ENCODE measurements around the gene TMEM132A. TPM values are rescaled to one million over a fixed set of nuclear protein-coding genes. Genes with fewer than 3 reads are reported as not detected.

Gene TMEM132A
- total RNA-seq, 1 experiment from 2014 or later, result 54.4 TPM

GRCh38 chr11:60978546-60979380, 54.5 kb downstream of the TMEM132A start:
- no peak for TF ChIP-seq EZH2 (IDR thresholded peaks at IDR 0.05; ENCODE audit: low read depth)
- TF ChIP-seq, protein P1, sequence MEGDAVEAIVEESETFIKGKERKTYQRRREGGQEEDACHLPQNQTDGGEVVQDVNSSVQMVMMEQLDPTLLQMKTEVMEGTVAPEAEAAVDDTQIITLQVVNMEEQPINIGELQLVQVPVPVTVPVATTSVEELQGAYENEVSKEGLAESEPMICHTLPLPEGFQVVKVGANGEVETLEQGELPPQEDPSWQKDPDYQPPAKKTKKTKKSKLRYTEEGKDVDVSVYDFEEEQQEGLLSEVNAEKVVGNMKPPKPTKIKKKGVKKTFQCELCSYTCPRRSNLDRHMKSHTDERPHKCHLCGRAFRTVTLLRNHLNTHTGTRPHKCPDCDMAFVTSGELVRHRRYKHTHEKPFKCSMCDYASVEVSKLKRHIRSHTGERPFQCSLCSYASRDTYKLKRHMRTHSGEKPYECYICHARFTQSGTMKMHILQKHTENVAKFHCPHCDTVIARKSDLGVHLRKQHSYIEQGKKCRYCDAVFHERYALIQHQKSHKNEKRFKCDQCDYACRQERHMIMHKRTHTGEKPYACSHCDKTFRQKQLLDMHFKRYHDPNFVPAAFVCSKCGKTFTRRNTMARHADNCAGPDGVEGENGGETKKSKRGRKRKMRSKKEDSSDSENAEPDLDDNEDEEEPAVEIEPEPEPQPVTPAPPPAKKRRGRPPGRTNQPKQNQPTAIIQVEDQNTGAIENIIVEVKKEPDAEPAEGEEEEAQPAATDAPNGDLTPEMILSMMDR (conservative IDR thresholded peaks at IDR 0.05), result no peak
- H3F3A ChIP-seq (ENCODE audit: insufficient read depth, low read depth), result no peaks in the 10 kb centered on the region
- no peaks in the 10 kb centered on the region for H3K4me1 ChIP-seq (replicated peaks; ENCODE audit: insufficient read depth)
- BruUV-seq (replicated peaks), result no TSS peak
- no peak overlapping the region for H3K27ac ChIP-seq
- H3K27me3 ChIP-seq (ENCODE audit: insufficient read depth, low read depth), result 0 out of 2 replicates have a peak, but pooled peaks cover 6% of the 10 kb centered on the region
- no peak overlapping the region for H3K4me2 ChIP-seq
- no peaks in the 10 kb centered on the region for H3K9me2 ChIP-seq (ENCODE audit: insufficient read depth)
- CTCF ChIA-PET, result no interaction called here
- H2AFZ ChIP-seq, result no peak overlapping the region
- no peak for DNase-seq
- H4K20me1 ChIP-seq (ENCODE audit: insufficient read depth), result no peaks in the 10 kb centered on the region
- no peaks in the 10 kb centered on the region for H3K79me2 ChIP-seq (ENCODE audit: low read depth)
- H3K36me3 ChIP-seq (ENCODE audit: low read depth), result no peaks in the 10 kb centered on the region
- no peaks in the 10 kb centered on the region for H3K9me3 ChIP-seq (ENCODE audit: insufficient read depth, low read depth)
- H3K4me3 ChIP-seq, result no peak overlapping the region
- intact Hi-C loops (cut with micrococcal nuclease; ENCODE audit: unreplicated experiment), result no loop called here
- POLR2A ChIA-PET (ENCODE audit: unreplicated experiment), result interaction anchor here (0.6 kb wide), 1 partner anchor 180 kb away, joined by 9 read pairs; no protein-coding TSS in a partner anchor

DNA sequence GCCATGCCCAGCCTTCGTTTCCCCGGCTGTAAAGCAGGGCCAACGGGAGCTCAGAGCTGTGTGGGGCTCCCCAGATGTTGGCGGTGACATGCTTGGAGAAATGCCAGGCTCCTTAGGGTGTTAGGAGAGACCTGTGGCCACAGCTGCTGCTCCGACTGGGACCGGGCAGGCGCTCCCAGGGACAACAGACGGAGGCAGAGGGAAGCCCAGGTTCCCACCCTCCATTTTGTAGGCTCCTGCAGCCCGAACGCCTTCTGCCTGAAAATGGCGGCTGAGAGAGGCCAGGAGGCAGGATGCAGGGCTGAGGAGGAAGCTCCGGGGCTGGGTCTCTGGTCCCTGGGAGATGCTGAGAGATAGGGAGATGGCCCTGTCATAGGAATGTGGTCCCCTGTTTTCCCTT, 57.3 kb downstream of the TMEM132A start:
- ChIA-PET POLR2A (ENCODE audit: unreplicated experiment) (no interaction called here), CTCF (no interaction called here)
- Histone ChIP-seq H3K4me2 (no peak overlapping the region), H3K4me3 (no peak overlapping the region), H4K20me1 (ENCODE audit: insufficient read depth) (no peaks in the 10 kb centered on the region), H3K9me2 (ENCODE audit: insufficient read depth) (no peaks in the 10 kb centered on the region), H3K36me3 (ENCODE audit: low read depth) (no peaks in the 10 kb centered on the region), H3K9me3 (ENCODE audit: insufficient read depth, low read depth) (no peaks in the 10 kb centered on the region), H3K27me3 (ENCODE audit: insufficient read depth, low read depth) (0 out of 2 replicates have a peak, but pooled peaks cover 6% of the 10 kb centered on the region), H3K79me2 (ENCODE audit: low read depth) (no peaks in the 10 kb centered on the region), H2AFZ (no peak overlapping the region), H3K4me1 (replicated peaks; ENCODE audit: insufficient read depth) (peaks cover 10% of the 10 kb centered on the region), H3F3A (ENCODE audit: insufficient read depth, low read depth) (peaks cover 10% of the 10 kb centered on the region; the same call in 1 of the 2 replicates), H3K27ac (no peak overlapping the region)
- no TSS peak for BruUV-seq (replicated peaks)
- TF ChIP-seq, protein P1 (conservative IDR thresholded peaks at IDR 0.05), result no peak
- TF ChIP-seq EZH2 (IDR thresholded peaks at IDR 0.05; ENCODE audit: low read depth), result no peak
- intact Hi-C loops (cut with micrococcal nuclease; ENCODE audit: unreplicated experiment), result no loop called here
- no peak for DNase-seq

DNA sequence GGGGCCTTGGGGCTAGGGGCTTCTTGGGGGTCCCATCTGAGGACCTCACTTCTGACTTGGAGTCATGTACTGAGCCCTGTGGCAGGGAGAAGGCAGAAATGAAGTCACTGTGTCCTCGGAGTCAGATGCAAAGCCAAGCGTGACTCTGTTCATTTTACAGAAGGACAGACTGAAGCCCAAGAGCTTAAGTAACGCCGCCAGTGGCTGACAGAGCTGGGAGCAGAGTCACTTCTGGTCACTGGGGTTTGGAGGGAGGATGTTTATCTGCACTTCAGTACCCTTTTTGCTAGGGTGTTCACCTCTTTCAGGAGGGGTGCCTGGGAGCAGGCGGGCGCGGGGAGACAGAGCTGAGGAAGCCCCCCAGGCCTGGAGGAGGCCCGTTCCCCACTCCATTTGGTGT, 57.9 kb downstream of the TMEM132A start:
- no peaks in the 10 kb centered on the region for H3K9me3 ChIP-seq (ENCODE audit: insufficient read depth, low read depth)
- intact Hi-C loops (cut with micrococcal nuclease; ENCODE audit: unreplicated experiment), result no loop called here
- H3K4me3 ChIP-seq, result no peak overlapping the region
- no peak for DNase-seq
- no peak overlapping the region for H2AFZ ChIP-seq
- 0 out of 2 replicates have a peak, but pooled peaks cover 6% of the 10 kb centered on the region for H3K27me3 ChIP-seq (ENCODE audit: insufficient read depth, low read depth)
- peaks cover 16% of the 10 kb centered on the region for H3K4me1 ChIP-seq (replicated peaks; ENCODE audit: insufficient read depth)
- BruUV-seq (replicated peaks), result no TSS peak
- H4K20me1 ChIP-seq (ENCODE audit: insufficient read depth), result no peaks in the 10 kb centered on the region
- no peaks in the 10 kb centered on the region for H3K36me3 ChIP-seq (ENCODE audit: low read depth)
- no peak overlapping the region for H3K4me2 ChIP-seq
- ChIA-PET CTCF (interaction anchor here (0.6 kb wide), 1 partner anchor 207 kb away, joined by 4 read pairs; no protein-coding TSS in a partner anchor), POLR2A (ENCODE audit: unreplicated experiment) (no interaction called here)
- no peak overlapping the region for H3K27ac ChIP-seq
- H3F3A ChIP-seq (ENCODE audit: insufficient read depth, low read depth), result peaks cover 17% of the 10 kb centered on the region; the same call in 1 of the 2 replicates
- TF ChIP-seq EZH2 (IDR thresholded peaks at IDR 0.05; ENCODE audit: low read depth), result no peak
- TF ChIP-seq, protein P1 (conservative IDR thresholded peaks at IDR 0.05), result no peak
- no peaks in the 10 kb centered on the region for H3K9me2 ChIP-seq (ENCODE audit: insufficient read depth)
- H3K79me2 ChIP-seq (ENCODE audit: low read depth), result no peaks in the 10 kb centered on the region

Measured in PC-9 (cell line).